ES-I3 (cell line): ENCODE results near the gene UBE3B.

Experiments used
- H3K36me3 ChIP-seq: 2 replicates; pipeline ENCODE4 v1.6.1; 2013; ENCODE audit warnings: mild to moderate bottlenecking, low read length, control low read depth, moderate library complexity; ENCODE audit not compliant: insufficient read depth
- H3K4me1 ChIP-seq: 2 replicates; pipeline ENCODE4 v1.6.1; 2013; ENCODE audit warnings: mild to moderate bottlenecking, control low read depth, low read length; ENCODE audit not compliant: insufficient read depth
- H3K9ac ChIP-seq: 2 replicates; pipeline ENCODE4 v1.6.1; 2013; ENCODE audit warnings: low read depth, mild to moderate bottlenecking, low read length, moderate library complexity
- H3K9me3 ChIP-seq: 2 replicates; pipeline ENCODE4 v1.6.1; 2013; ENCODE audit warnings: mild to moderate bottlenecking, low read length, moderate library complexity; ENCODE audit not compliant: control insufficient read depth, insufficient read depth

UBE3B gene

DNA sequence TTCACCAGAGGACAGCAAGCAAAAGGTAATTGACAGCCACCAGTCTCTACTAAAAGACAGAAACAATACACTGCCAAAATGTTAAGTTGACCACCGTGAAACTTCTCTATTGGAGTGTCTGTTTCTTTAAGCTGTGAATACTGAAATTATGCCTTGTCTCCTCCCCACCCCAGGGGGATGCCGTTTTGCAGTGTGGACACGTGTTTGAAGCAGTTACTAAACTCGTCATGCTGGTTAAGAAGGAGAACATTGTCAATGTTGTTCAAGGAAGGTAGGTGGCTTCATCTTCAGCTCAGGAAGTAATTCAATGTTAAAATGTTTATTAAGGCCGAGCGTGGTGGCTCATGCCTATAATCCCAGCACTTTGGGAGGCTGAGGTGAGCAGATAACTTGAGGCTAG lies 33.2 kb upstream of the UBE3B start:
- peaks cover 3% of the 10 kb centered on the region; the same call in 1 of the 2 replicates for H3K36me3 ChIP-seq
- no peaks in the 10 kb centered on the region for H3K4me1 ChIP-seq
- no peaks in the 10 kb centered on the region for H3K9me3 ChIP-seq
- no peak overlapping the region for H3K9ac ChIP-seq

DNA sequence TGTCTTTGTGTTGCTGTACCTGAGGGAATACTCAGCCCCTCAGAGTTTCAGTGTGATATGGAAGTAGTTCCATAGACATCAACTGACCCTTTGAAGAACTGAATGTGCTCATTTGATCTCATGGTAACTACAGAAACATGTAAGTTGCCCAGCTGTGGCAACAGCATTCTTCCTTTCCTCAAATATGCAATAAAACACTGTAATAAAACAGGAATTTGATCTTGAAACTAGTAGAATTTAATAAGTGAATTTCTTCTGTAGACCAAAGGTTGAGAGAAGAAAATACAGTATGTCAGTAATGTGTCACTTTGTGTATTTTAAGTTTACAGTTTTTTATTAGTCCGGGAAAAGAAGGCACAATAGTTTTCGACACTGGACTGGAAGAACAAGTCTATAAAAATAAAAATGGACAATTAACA lies 32.2 kb upstream of the UBE3B start:
- Histone ChIP-seq H3K36me3 (peaks cover 3% of the 10 kb centered on the region; the same call in 1 of the 2 replicates), H3K9me3 (no peaks in the 10 kb centered on the region), H3K9ac (no peak overlapping the region), H3K4me1 (no peaks in the 10 kb centered on the region)

DNA sequence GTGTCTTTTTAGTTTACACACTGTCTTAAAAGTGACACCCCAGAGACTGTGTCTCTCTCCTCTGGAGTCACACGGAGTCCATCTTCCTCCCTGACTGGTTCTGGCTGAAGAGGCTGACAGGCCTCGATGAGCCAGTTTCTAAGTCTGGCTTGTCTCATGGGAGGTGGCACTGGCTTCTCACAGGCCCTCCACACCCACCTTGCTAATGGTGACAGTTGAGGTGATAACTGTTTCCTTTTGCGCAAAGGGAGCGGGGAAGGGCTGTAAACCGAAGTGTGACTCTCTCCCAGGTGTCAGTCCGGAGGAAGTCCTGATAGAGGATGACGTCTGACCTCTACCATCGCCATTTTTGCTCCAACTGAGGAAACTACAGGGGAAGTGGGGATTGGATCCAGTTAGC lies 30.6 kb upstream of the UBE3B start:
- H3K4me1 ChIP-seq: no peaks in the 10 kb centered on the region
- no peak overlapping the region for H3K9ac ChIP-seq
- peaks cover 3% of the 10 kb centered on the region; the same call in 1 of the 2 replicates for H3K36me3 ChIP-seq
- no peaks in the 10 kb centered on the region for H3K9me3 ChIP-seq

DNA sequence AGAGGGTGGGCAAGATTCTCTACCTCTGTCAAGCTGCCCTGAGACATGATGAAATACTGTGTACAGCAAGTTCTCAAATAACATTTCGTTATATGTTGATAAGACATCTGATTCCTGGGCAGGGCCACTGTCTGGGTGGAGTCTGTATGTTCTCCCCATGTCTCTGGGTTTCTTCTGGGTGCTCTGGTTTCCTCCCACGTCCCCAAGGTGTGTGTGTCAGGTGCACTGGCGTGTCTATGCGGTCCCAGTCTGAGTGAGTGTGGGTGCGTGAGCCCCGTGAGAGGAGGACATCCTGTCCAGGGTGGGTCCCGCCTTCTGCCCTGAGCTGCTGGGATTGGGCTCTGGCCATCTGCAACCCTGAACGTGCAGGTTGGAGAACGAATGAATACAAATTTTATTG lies 30.0 kb upstream of the UBE3B start:
- Histone ChIP-seq H3K4me1 (no peaks in the 10 kb centered on the region), H3K36me3 (peaks cover 3% of the 10 kb centered on the region; the same call in 1 of the 2 replicates), H3K9me3 (no peaks in the 10 kb centered on the region), H3K9ac (no peak overlapping the region)

DNA sequence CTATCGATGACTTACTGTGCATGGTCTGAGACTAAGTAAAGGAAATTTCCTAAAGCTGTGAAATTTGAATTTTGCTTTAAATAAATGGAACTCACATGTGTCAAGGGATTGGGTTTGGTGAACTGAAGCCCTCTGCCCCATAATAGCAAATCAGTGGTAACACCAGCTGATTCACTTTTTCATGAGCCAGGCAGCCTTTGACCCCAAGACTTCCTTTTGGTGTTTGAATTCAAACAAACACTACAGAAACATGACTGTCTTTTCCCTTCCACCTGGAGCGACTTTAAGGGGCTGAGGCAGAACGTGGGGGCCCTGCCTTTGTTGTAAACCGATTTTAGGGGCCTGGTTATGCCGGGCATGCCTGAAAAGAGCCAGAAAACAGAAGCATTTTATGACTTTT lies 29.2 kb upstream of the UBE3B start:
- Histone ChIP-seq H3K36me3 (peaks cover 5% of the 10 kb centered on the region; the same call in 1 of the 2 replicates), H3K4me1 (no peaks in the 10 kb centered on the region), H3K9ac (no peak overlapping the region), H3K9me3 (no peaks in the 10 kb centered on the region)

DNA sequence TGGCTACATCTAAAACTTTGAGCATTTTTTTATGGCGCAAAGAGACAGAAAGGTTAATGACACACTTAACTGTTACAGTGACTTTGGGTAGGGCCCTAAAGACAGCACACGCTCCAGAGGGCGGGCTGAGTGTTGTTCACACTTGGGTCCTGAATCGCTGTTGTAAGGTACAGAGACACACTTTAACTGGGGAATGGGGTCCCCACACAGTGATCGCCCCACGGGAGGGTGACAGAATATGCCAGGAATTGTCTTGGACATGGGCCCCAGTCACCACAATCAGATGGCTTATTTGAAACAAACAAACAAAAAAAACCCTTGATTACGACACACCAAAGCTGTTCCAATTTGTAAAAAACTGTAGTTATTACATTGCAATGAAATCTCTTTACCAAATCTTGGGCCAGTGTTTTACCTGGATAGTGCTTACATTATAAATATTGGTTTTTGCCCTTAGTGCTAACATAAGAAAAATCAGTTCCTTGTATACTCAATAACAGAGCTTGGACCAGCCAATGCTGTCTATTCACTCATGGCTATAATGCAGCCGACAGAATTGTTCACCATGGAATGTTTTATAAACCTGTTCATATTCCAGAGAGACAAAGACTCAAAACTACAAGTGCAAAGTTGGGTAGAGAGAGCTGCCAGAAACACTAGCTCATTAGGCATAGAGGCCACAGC lies 28.6 kb upstream of the UBE3B start:
- Histone ChIP-seq H3K4me1 (no peaks in the 10 kb centered on the region), H3K36me3 (peaks cover 8% of the 10 kb centered on the region), H3K9ac (no peak overlapping the region), H3K9me3 (no peaks in the 10 kb centered on the region)

DNA sequence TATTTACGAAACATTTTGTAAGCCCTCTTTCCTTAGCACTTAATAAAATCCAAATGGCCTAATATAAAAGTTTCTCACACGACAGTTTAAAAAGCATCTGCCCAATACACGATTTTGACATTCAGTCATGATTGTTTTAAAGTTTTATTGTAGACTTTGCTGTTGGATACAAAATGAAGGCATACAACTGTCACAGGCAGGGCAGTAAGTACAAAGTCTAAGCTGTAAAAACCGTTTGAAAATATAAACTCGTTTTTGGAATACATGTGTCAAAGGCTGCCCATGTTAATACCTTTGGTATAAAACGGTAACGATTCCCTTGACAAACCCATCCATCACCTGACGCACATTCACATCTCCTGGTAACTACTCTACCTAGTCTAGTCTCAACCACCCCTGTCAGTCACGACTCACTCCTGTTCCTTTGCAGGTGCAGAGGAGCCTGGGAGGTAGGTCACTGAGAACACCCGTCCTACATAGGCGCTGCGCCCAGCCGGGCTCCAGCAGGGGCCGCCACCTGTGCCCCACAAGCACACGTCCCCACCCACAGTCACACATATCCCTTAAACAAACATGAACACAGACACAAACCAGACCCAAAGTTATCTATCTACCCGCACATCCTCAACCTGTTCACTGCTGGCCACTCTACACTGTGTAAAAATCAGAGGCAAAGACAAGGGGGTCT lies 27.4 kb upstream of the UBE3B start:
- H3K4me1 ChIP-seq: no peaks in the 10 kb centered on the region
- H3K36me3 ChIP-seq: peaks cover 18% of the 10 kb centered on the region
- H3K9ac ChIP-seq: no peak overlapping the region
- H3K9me3 ChIP-seq: no peaks in the 10 kb centered on the region

DNA sequence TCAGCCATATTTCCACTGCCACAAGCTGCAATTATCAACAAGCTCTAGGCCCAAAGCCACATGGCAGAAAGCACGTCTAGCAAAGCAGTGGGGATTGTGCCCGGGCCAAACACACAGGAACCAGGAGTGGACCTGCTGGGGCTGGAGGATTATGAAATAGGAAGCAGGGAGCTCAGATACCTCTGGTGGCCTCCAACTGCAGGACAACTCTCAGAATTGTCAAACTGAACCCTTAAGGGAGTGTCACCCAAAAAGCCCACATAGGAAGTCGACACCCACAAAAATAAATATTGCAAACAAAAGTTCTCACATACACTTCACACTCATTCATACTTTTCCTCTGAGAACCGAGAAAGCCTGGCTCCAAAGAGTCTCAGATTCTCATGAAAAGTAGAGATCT lies 26.5 kb upstream of the UBE3B start:
- Histone ChIP-seq H3K36me3 (peaks cover 20% of the 10 kb centered on the region), H3K4me1 (no peaks in the 10 kb centered on the region), H3K9ac (no peak overlapping the region), H3K9me3 (no peaks in the 10 kb centered on the region)

DNA sequence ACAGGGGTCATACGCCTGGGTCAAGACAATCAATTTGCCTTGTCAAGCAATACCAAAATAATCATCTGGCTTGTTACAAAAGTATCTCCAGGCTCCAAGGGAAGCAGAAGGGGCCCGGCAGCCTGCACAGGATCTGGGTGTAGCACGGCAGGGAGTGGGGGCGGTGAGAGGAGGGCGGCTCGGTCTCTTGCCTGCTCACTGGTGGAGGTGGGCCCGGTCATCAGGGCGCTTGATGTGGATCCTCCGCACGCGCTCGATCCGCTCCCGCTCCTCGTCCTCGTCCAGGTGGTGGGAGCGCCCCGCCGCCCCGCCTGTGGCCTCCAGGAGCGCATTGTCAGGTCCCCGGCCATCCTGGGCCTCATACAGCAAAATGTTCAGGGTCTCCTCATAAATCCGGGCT lies 26.0 kb upstream of the UBE3B start:
- Histone ChIP-seq H3K4me1 (no peaks in the 10 kb centered on the region), H3K36me3 (peaks cover 20% of the 10 kb centered on the region), H3K9ac (no peak overlapping the region), H3K9me3 (no peaks in the 10 kb centered on the region)

DNA sequence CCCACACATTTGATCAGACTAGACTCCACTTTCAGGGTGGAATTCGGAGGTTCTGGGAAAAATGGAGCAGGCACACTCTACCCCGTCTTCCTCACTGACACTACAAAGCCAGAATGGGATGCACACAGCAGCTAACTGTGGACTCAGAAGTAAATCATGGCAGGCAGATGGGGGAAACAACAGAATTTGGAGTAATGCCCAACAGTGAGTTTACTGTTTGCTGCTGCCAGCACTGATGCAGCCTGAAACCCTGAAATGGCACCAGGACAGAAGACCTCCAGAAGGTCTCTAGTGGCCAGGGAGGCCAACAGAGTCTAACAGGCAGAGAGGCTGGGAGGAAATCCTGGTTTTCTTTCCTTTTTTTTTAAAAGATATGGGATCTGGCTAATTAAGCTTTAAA lies 24.9 kb upstream of the UBE3B start:
- H3K36me3 ChIP-seq: peaks cover 27% of the 10 kb centered on the region

DNA sequence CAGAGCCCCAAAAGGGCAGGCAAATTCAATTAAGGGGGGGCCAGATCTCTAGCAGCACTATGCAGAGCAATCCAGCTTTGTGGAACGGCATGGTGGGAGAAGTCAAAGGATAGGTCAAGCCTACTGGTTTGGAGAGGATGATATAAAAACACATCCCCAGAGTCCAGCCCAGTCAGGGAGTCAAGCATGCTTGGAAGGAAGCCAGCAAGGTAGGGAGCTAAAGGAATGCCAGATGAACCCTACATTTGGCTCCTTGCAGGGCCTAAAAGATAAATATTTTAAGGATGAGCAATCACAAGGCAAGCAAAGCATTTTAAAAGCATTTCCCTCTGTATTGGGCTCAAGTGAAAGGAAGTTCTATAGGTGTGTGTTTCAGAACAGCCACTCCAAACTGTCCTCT lies 21.7 kb upstream of the UBE3B start:
- Histone ChIP-seq H3K4me1 (peaks cover 35% of the 10 kb centered on the region), H3K9ac (no peak overlapping the region), H3K36me3 (peaks cover 25% of the 10 kb centered on the region), H3K9me3 (no peaks in the 10 kb centered on the region)

More for the DNA sequence above, 24.9 kb upstream of the UBE3B start:
- no peak overlapping the region for H3K9ac ChIP-seq
- H3K4me1 ChIP-seq: peaks cover 6% of the 10 kb centered on the region
- H3K9me3 ChIP-seq: no peaks in the 10 kb centered on the region

DNA sequence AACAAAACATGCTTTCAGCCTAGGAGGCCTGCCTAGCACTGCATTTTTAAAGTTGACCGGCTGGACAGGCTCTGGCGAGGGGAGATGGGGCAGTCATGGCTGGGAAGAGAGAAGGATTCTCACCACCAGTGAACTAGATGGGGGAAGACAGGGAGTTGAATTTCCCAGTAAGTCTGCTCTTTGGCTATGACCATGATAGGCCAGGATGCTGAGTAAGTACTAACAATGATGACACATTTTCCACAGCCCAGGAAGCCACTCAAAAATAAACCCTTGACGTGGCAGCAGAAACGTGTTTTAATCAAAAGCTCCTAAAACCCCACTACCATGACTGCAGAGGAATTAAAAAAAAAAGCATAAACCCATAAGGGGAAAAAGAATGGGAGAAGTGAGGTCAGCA lies 19.3 kb upstream of the UBE3B start:
- Histone ChIP-seq H3K9ac (no peak overlapping the region), H3K36me3 (peaks cover 25% of the 10 kb centered on the region), H3K4me1 (peaks cover 59% of the 10 kb centered on the region), H3K9me3 (no peaks in the 10 kb centered on the region)

DNA sequence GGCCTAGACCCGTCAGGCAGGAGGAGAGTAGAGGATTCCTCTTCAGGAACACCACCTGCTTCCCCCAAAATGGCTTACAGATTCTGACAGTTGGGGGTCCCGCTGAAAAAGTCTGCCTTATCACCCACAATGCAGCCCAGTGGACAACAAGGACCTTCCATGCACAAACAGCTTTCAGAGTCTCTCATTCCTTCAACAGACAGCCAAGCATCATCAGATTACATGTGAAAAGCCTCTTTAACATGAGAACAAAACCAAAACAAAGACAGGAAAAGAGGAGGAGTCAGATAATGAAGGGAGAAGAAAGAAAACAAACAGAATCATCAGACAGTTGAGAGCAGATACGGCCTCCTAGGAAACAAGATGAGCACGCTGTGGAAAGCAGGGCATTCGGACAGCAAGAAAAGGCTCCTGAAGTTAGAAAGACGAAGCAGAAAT lies 18.6 kb upstream of the UBE3B start:
- Histone ChIP-seq H3K4me1 (peaks cover 66% of the 10 kb centered on the region), H3K36me3 (peaks cover 20% of the 10 kb centered on the region), H3K9ac (peak overlapping the region; percentile 3; the same call in 1 of the 2 replicates), H3K9me3 (no peaks in the 10 kb centered on the region)

DNA sequence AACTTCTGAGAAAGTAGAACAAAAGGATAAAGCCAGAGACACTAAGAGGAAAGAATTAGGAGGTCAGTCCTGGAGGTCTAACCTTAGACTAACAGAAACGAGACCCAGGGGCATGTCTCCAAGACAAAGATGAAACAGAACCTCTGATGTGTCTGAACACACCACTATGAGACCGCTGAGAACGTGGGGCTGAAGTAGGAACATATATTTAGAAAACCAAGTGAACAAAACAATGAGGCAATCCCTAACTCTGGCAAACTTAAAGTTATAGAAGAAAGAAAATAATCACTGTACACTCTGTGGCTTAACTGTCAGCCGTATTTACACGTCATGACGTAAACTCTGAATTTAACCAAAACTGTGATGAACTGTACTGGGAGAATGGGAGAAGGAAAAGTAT lies 18.2 kb upstream of the UBE3B start:
- Histone ChIP-seq H3K4me1 (peaks cover 70% of the 10 kb centered on the region), H3K9ac (no peak overlapping the region), H3K9me3 (no peaks in the 10 kb centered on the region), H3K36me3 (peaks cover 17% of the 10 kb centered on the region)

DNA sequence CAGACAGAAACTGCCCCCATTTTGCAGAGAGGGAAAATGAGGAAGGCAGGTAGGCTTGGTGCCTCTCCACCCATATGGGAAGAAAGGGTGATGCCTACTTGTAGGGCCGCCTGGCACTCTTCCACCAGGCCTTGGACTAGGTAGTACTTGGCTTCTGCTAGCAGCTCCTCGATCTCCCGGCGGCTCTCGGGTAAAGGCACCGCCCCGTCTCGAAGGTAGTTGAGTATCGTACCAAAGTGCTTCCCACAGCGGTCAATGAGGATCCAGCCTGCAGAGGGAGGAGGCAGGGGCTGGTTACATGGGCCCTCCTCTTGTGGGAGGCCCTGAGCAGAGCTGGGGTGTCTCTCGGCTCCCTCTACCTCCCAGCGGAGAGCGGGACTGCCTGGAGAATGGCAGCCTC lies 16.9 kb upstream of the UBE3B start:
- Histone ChIP-seq H3K9ac (no peak overlapping the region), H3K36me3 (peaks cover 10% of the 10 kb centered on the region), H3K9me3 (no peaks in the 10 kb centered on the region), H3K4me1 (peaks cover 75% of the 10 kb centered on the region)
